KOPT-K1 (cell line): Measurements from ENCODE around the gene MED31.
"Not testable (repeated sequence)": the region's sequence is repeated elsewhere in the genome, so short reads cannot be mapped to it uniquely, and the experiment has no call there.

Experiments
- H3K27ac ChIP-seq: fragments of 200-600 bp; sonication (generic); 2 replicates; pipeline ENCODE4 v1.5.1; 2016; ENCODE audit warnings: antibody characterized with exemption, mild to moderate bottlenecking, low read depth, low read length; ENCODE audit not compliant: poor library complexity, severe bottlenecking
- H3K36me3 ChIP-seq: fragments of 200-600 bp; sonication (generic); 2 replicates; pipeline ENCODE4 v1.5.1; 2017; ENCODE audit warnings: antibody characterized with exemption, mild to moderate bottlenecking, low read length, moderate library complexity; ENCODE audit not compliant: insufficient read depth
- H3K9me3 ChIP-seq: fragments of 200-600 bp; sonication (generic); 2 replicates; pipeline ENCODE4 v1.5.1; 2017; ENCODE audit warnings: antibody characterized with exemption, low read length, mild to moderate bottlenecking; ENCODE audit not compliant: insufficient read depth, poor library complexity, severe bottlenecking

The MED31 gene

GRCh38 chr17:6593371-6593770 lies 58.0 kb downstream of the MED31 start:
- not testable (repeated sequence) for H3K27ac ChIP-seq, H3K9me3 ChIP-seq
- peaks cover 98% of the 10 kb centered on the region for H3K36me3 ChIP-seq
